GM23248 (cell line): ENCODE measurements around the gene SSR3.
"Not testable (repeated sequence)": the region's sequence is repeated elsewhere in the genome, so short reads cannot be mapped to it uniquely, and the experiment has no call there.

Experiments
- EZH2 ChIP-seq: fragments of 200-600 bp; sonication (generic); IDR thresholded peaks from 2 replicates; pipeline ENCODE4 v1.6.1; 2018; ENCODE audit warnings: antibody characterized with exemption, mild to moderate bottlenecking; ENCODE audit not compliant: insufficient read depth, poor library complexity, severe bottlenecking
- EZH2phosphoT487 ChIP-seq: fragments of 200-600 bp; sonication (generic); IDR thresholded peaks from 2 replicates; pipeline ENCODE4 v1.6.1; 2018; ENCODE audit warnings: antibody characterized with exemption, moderate library complexity, mild to moderate bottlenecking, low read depth; ENCODE audit not compliant: insufficient read depth

GRCh38 chr3:156569881-156570280, 15.0 kb upstream of the SSR3 start:
- not testable (repeated sequence) for TF ChIP-seq EZH2, EZH2phosphoT487
